ENCODE data around the gene DPF1. TPM values are rescaled to one million over a fixed set of nuclear protein-coding genes. Genes with fewer than 3 reads are reported as not detected.

DPF1 gene
- total RNA-seq, 1 experiment from 2014 or later: 1.0 TPM

- H3K4me1 Mint-ChIP-seq (ENCODE audit: low read depth, unreplicated experiment): no peaks in the 10 kb centered on the region
- no peak overlapping the region for H3K4me3 Mint-ChIP-seq (ENCODE audit: low read depth, unreplicated experiment)
- no peaks in the 10 kb centered on the region for H3K9me3 Mint-ChIP-seq (ENCODE audit: low read depth, unreplicated experiment)
- intact Hi-C loops (cut with micrococcal nuclease; ENCODE audit: unreplicated experiment): no loop called here
- no peak overlapping the region for H3K27ac Mint-ChIP-seq (ENCODE audit: unreplicated experiment)
- BruUV-seq (replicated peaks): no TSS peak
- H3K36me3 Mint-ChIP-seq (ENCODE audit: insufficient read depth, unreplicated experiment): peaks cover 13% of the 10 kb centered on the region
- no peaks in the 10 kb centered on the region for H3K27me3 Mint-ChIP-seq (ENCODE audit: unreplicated experiment)
- CTCF ChIA-PET: interaction anchor here (0.6 kb wide), 1 partner anchor 256 kb away, joined by 3 read pairs; no protein-coding TSS in a partner anchor
- DNase-seq: no peak
- no peak for TF ChIP-seq CTCF (IDR thresholded peaks at IDR 0.05; ENCODE audit: unreplicated experiment)
Observed at GRCh38 chr19:38182536-38183210, 41.3 kb downstream of the DPF1 start.

GRCh38 chr19:38180071-38180470, 44.0 kb downstream of the DPF1 start:
- no peak for TF ChIP-seq CTCF (IDR thresholded peaks at IDR 0.05; ENCODE audit: unreplicated experiment)
- H3K9me3 Mint-ChIP-seq (ENCODE audit: low read depth, unreplicated experiment): no peaks in the 10 kb centered on the region
- no peak for DNase-seq
- CTCF ChIA-PET: no interaction called here
- peaks cover 8% of the 10 kb centered on the region for H3K36me3 Mint-ChIP-seq (ENCODE audit: insufficient read depth, unreplicated experiment)
- no peaks in the 10 kb centered on the region for H3K4me1 Mint-ChIP-seq (ENCODE audit: low read depth, unreplicated experiment)
- BruUV-seq (replicated peaks): no TSS peak
- no peaks in the 10 kb centered on the region for H3K27me3 Mint-ChIP-seq (ENCODE audit: unreplicated experiment)
- no peak overlapping the region for H3K4me3 Mint-ChIP-seq (ENCODE audit: low read depth, unreplicated experiment)
- intact Hi-C loops (cut with micrococcal nuclease; ENCODE audit: unreplicated experiment): no loop called here
- no peak overlapping the region for H3K27ac Mint-ChIP-seq (ENCODE audit: unreplicated experiment)

GRCh38 chr19:38175422-38175821, 48.6 kb downstream of the DPF1 start:
- no peaks in the 10 kb centered on the region for H3K9me3 Mint-ChIP-seq (ENCODE audit: low read depth, unreplicated experiment)
- no peak overlapping the region for H3K4me3 Mint-ChIP-seq (ENCODE audit: low read depth, unreplicated experiment)
- H3K27me3 Mint-ChIP-seq (ENCODE audit: unreplicated experiment): no peaks in the 10 kb centered on the region
- intact Hi-C loops (cut with micrococcal nuclease; ENCODE audit: unreplicated experiment): no loop called here
- CTCF ChIA-PET: no interaction called here
- H3K4me1 Mint-ChIP-seq (ENCODE audit: low read depth, unreplicated experiment): no peaks in the 10 kb centered on the region
- no peak overlapping the region for H3K27ac Mint-ChIP-seq (ENCODE audit: unreplicated experiment)
- peaks cover 16% of the 10 kb centered on the region for H3K36me3 Mint-ChIP-seq (ENCODE audit: insufficient read depth, unreplicated experiment)
- TF ChIP-seq CTCF (IDR thresholded peaks at IDR 0.05; ENCODE audit: unreplicated experiment): no peak
- DNase-seq: no peak
- no TSS peak for BruUV-seq (replicated peaks)

- CTCF ChIA-PET: no interaction called here
- peaks cover 25% of the 10 kb centered on the region for H3K36me3 Mint-ChIP-seq (ENCODE audit: insufficient read depth, unreplicated experiment)
- no peaks in the 10 kb centered on the region for H3K9me3 Mint-ChIP-seq (ENCODE audit: low read depth, unreplicated experiment)
- H3K4me1 Mint-ChIP-seq (ENCODE audit: low read depth, unreplicated experiment): no peaks in the 10 kb centered on the region
- no peak overlapping the region for H3K27ac Mint-ChIP-seq (ENCODE audit: unreplicated experiment)
- no peaks in the 10 kb centered on the region for H3K27me3 Mint-ChIP-seq (ENCODE audit: unreplicated experiment)
- no peak overlapping the region for H3K4me3 Mint-ChIP-seq (ENCODE audit: low read depth, unreplicated experiment)
- intact Hi-C loops (cut with micrococcal nuclease; ENCODE audit: unreplicated experiment): no loop called here
- TF ChIP-seq CTCF (IDR thresholded peaks at IDR 0.05; ENCODE audit: unreplicated experiment): no peak
- DNase-seq: no peak
- BruUV-seq (replicated peaks): no TSS peak
Observed at GRCh38 chr19:38173291-38174041, 50.6 kb downstream of the DPF1 start.
